Stimulated activated CD4-positive, alpha-beta T cell treated with anti-CD3 and anti-CD28 coated beads, Interleukin-2, amount 100 ng/mL, for 24 hours (primary cell): ENCODE measurements around the gene KIAA0586.
"Not testable (repeated sequence)": the region's sequence is repeated elsewhere in the genome, so short reads cannot be mapped to it uniquely, and the experiment has no call there.

ENCODE experiments used
- DNase-seq, 2 donors: peaks; one replicate each; pipeline ENCODE4 v3.0.0-alpha.2; 2020

KIAA0586 gene

GRCh38 chr14:58427281-58428117 is at the start of gene KIAA0586, which contains the start of gene TIMM9:
Gene KIAA0586 (plus strand): TSS chr14:58427719. CDS start chr14:58428265, 546 bp downstream.
Gene TIMM9 (minus strand): TSS chr14:58427531. CDS start chr14:58411945, 15,586 bp downstream.
- peak; percentile 93 to 95 for DNase-seq

DNA sequence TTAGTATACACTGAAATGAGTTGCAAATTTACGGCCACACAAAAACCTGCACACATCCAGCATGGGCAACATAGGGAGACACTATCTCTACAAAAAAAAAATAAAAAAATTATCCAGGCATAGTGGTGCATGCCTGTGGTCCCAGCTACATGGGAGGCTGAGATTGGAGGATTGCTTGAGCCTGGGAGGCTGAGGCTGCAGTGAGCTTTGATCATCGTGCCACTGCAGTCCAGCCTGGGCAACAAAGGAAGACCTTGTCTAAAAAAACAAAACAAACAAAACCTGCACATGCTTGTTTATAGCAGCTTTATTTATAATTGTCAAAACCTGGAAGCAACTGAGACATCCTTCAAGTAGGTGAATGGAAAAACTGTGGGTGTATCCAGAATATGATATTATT is 36.7 kb upstream of the KIAA0586 start:
- DNase-seq = no peak

DNA sequence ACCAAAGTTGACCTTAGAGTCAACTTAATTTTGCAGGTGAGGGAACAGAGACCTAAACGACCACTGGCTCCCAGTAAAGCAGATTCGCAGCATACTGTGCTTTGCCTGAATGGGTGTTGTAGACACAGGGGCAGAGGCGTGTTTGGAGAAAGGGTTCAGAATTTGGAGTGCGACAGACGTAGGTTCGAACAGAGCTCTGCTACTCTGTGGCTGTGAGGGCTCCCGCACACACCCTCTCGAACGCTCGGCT is 32.0 kb upstream of the KIAA0586 start:
- no peak for DNase-seq

DNA sequence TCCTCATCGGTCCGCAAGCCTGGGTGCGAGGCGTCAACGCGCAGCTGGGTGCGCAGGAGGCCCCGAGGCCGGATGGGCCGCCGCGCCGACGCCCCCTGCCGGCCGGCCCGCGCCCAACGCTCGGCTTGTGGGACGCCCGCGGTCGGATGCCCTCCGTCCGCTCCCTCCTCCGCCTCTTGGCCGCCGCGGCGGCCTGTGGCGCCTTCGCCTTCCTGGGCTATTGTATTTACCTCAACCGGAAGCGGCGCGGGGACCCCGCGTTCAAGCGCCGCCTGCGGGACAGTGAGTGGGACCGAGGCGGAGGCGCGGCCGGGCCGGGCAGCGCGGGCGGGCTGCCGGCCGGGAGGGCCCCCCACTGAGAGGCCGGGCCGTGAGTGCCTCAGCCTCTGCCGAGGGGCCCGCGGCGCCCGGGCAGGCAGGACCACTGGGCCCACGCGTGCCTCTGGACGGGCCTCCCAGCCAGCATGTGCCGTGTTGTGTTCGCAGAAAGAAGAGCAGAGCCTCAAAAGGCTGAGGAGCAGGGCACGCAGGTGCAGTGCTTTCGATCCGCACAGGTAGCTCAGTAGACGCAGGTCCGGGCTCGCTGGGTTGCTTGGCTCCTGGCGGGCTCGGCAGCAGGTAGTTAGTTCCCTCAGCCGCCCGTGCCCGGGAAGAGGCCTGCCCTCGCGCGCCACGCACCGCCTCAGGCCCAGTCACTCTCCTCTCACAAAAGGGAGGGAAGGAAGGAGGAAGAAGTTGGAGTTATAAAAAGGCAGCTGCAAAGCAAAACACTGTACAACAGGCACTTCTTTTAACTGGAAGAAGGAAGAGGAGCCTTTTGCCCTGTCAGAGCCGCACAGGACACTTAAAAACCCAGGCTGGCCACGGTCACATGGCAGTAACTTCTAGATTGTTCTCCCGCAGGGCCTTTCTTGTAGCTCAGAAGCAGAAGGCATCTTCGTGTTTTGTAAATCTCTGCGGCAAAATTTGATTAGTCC is 31.4 kb upstream of the KIAA0586 start, which contains the start of gene TOMM20L:
TOMM20L (plus strand) TSS at position 119 of the 977 bp plus-strand sequence; CDS start at position 147, 28 bp downstream.
- DNase-seq = peak; percentile 72 to 78

DNA sequence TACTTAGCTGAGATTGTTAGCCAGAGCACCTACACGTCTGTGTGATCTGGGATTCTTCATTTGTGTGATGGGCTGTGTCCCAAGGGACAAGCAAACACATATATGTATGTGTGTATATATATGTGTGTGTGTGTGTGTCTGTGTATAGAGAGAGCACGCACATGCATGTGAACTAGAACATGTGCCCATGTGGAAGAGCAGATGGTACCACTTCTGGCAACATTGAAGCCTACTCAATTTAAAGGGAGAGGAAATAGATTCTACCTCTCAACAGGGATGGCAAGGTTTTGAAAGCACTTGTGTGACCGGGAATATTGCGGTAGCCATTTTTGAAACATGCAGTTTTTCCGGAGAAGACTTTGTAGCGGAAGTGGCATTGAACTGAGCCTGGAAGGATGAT is 30.4 kb upstream of the KIAA0586 start:
- no peak for DNase-seq

- DNase-seq = no peak
Measured at GRCh38 chr14:58398495-58398894, 29.0 kb upstream of the KIAA0586 start.

DNA sequence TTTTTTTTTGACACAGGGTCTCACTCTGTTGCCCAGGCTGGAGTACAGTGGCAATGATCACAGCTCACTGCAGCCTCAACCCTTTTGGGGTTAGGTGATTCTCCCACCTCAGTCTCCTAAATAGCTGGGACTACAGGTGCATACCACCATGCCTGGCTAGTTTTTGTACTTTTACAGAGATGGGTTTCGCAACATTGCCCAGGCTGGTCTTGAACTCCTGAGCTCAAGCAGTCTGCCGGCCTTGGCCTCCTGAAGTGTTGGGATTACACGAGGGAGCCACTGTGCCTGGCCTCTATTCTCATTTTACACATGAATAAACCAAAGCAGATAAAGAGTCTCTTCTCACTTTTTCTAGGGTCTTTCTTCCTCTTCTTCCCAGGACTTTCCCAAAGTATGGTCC is 28.6 kb upstream of the KIAA0586 start:
- DNase-seq = no peak

DNA sequence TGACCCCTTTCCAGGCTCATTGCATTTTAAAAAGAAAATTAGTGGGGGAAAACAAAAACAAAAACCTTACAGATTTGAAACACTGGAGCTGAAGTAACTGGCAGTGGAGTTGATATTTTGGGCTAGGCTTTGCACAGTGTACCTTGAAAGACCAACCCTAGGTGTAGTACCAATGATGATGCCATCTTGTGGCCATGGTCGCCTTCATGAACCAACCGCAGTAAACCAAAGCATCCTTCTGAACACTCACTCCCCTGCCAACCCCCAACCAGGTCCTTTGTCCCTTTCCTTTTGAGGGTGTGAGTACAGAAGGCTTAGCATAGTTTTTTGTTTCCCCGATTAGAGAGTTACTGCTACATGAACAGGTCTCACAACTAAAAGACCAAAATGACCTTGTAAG is 25.9 kb upstream of the KIAA0586 start:
- no peak for DNase-seq

DNA sequence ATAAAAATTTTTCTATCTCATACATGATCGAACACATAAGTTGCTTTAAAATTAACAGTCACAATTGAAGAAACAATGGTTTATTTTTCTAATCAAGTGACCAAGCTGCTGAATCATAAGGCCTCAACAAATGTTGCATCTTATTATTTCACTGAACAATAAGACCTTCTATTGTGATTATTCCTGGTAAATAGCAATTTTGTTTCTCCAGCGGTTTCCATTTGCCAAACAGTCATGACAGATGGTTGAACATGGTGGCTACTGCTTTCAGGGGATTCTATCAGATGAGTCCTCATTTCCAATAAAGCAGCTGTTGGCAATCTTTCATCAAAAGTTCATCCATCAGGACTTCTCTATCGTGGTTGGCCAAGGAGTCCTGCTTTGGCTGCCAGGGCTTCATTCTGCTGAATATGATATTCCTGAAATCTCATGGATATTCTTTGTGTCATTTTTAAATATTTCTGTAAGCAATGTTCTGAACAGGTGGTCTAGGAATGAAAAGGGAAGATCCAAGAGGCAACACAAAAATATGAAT is 18.8 kb upstream of the KIAA0586 start:
- DNase-seq = no peak

- DNase-seq = no peak
Measured at GRCh38 chr14:58414845-58415244, 12.7 kb upstream of the KIAA0586 start.

- DNase-seq = no peak
Measured at GRCh38 chr14:58415636-58416547, 11.6 kb upstream of the KIAA0586 start.

- not testable (repeated sequence) for DNase-seq
Measured at GRCh38 chr14:58416934-58417333, 10.6 kb upstream of the KIAA0586 start.

- peak; percentile 50 to 65 for DNase-seq
Measured at GRCh38 chr14:58426670-58427280, 744 bp upstream of the KIAA0586 start.

- no peak for DNase-seq
Measured at GRCh38 chr14:58428118-58428683, 682 bp downstream of the KIAA0586 start.

- DNase-seq = no peak
Measured at GRCh38 chr14:58430156-58430555, 2.6 kb downstream of the KIAA0586 start.

- no peak for DNase-seq
Measured at GRCh38 chr14:58439476-58439875, 12.0 kb downstream of the KIAA0586 start.

DNA sequence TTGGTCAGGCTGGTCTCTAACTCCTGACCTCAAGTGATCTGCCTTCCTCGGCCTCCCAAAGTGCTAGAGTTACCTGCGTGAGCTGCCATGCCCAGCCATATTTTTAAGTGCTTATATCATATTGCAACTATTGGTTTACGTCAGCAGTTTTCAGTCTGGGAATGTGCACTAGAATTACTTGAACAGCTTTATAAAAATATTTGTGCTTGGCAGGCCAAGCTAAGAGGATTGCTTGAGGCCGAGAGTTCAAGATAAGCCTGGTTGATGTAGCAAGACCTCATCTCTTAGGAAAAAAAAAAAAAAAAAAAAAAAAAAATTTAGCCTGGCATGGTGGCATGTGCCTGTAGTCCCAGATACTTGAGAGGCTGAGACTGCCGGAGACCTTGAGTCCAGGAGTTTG is 17.1 kb downstream of the KIAA0586 start:
- no peak for DNase-seq

- no peak for DNase-seq
Measured at GRCh38 chr14:58455593-58456265, 28.2 kb downstream of the KIAA0586 start.

DNA sequence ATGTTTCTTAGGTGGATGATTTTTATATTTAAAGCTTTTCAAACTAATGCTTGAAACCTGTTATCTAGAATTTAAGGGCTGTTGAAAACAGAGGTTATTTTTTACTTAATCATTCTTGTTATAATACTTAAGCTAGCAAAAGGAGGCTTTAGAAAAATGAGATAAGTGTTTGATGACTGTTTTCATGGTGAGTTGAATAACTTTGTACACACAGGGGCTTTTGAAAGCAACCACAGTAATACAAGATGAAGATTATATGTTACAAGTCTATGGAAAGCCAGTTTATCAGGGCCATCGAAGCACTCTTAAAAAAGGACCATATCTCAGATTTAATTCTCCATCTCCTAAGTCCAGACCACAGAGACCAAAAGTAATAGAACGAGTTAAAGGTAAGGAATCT is 33.3 kb downstream of the KIAA0586 start:
- no peak for DNase-seq

GRCh38 chr14:58463147-58463546 is 35.6 kb downstream of the KIAA0586 start:
- no peak for DNase-seq

DNA sequence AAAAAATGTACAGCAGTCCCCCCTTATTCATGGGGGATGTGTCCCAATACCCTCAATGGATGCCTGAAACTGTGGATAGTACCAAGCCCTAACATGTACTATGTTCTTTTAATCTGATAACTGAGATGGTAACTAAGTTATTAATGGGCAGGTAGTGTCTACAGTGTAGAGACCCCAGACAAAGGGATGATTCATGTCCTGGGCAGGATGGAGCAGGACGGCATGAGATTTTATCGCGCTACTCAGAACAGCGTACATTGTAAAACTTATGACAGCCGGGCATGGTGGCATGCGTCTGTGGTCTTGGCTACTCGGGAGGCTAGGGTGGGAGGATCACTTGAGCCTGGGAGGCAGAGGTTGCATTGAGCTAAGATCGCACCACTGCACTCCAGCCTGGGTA is 37.1 kb downstream of the KIAA0586 start:
- no peak for DNase-seq
